HCT116 (cell line): ENCODE measurements around the gene ALOXE3. TPM values are rescaled to one million over a fixed set of nuclear protein-coding genes. Genes with fewer than 3 reads are reported as not detected.

Experiments
- ATAC-seq: fragments of 200-7000 bp; cut with Tn5 transposase; 2 replicates; pipeline ENCODE4 v1.9.1; 2020; ENCODE audit warnings: mild to moderate bottlenecking, moderate library complexity
- BruUV-seq: library from RNA; stranded (reverse); fragments of 400-500 nt; replicated peaks from 2 replicates; lab custom pipeline; 2021; lab: Mats Ljungman, UMichigan
- CTCF ChIA-PET: fragments of 300-600 bp; sonication (Branson Sonifier 250); formaldehyde crosslinking; loops from one replicate; lab custom pipeline; 2021; ENCODE audit warnings: antibody characterized with exemption; lab: Charles Lee
- POLR2A ChIA-PET: fragments of 300-600, 350-600 bp; sonication (Branson Sonifier 250); formaldehyde crosslinking; loops from one replicate; lab custom pipeline; 2021; ENCODE audit warnings: antibody characterized with exemption; lab: Charles Lee
- RAD21 ChIA-PET, 2 experiments: fragments of 300-600 bp; sonication (Branson Sonifier 250); formaldehyde crosslinking; loops; one replicate each; lab custom pipeline; 2023; ENCODE audit warnings: low total read pairs in 2 of 2; ENCODE audit not compliant: uncharacterized antibody in 2 of 2, unreplicated experiment in 2 of 2, low non-redundant PET in 1 of 2; lab: Charles Lee
- DNase-seq: peaks from one replicate; pipeline ENCODE4 v3.0.0-alpha.2; 2010; ENCODE audit warnings: low read depth, low spot score
- H2AFZ ChIP-seq: fragments of 200-600 bp; shearing (Covaris generic), sonication (generic); 2 replicates; pipeline ENCODE4 v1.6.1; 2017; ENCODE audit warnings: low read depth, mixed run types, mixed read lengths, antibody characterized with exemption, low read length; ENCODE audit not compliant: poor library complexity, severe bottlenecking
- H3K27ac ChIP-seq: 2 replicates; pipeline ENCODE4 v1.5.1; 2012; ENCODE audit warnings: low read depth, low read length
- H3K27me3 ChIP-seq: fragments of 200-600 bp; sonication (generic); 2 replicates; pipeline ENCODE4 v1.6.1; 2016; ENCODE audit warnings: mixed run types, low read length, mixed read lengths; ENCODE audit not compliant: insufficient read depth
- H3K36me3 ChIP-seq, 2 experiments: fragments of 200-500 bp in 1 of 2; fragments of 200-600 bp in 1 of 2; sonication (Bioruptor generic) in 1 of 2; sonication (generic) in 1 of 2; 2 replicates each; pipeline versions ENCODE4 v1.5.1 to v1.6.1; 2014 to 2016; ENCODE audit warnings: low read length in 2 of 2, inconsistent platforms in 1 of 2, mixed read lengths in 1 of 2, mixed run types in 1 of 2; ENCODE audit not compliant: insufficient read depth in 2 of 2, control insufficient read depth in 1 of 2
- H3K4me1 ChIP-seq, 2 experiments: fragments of 200-600 bp in 1 of 2; sonication (generic) in 1 of 2; 2 replicates each; pipeline versions ENCODE4 v1.5.1 to v1.6.1; 2012 to 2017; ENCODE audit warnings: low read length in 2 of 2, inconsistent platforms in 1 of 2, mild to moderate bottlenecking in 1 of 2, mixed read lengths in 1 of 2, mixed run types in 1 of 2, moderate library complexity in 1 of 2; ENCODE audit not compliant: insufficient read depth in 2 of 2, control insufficient read depth in 1 of 2
- H3K4me2 ChIP-seq: fragments of 200-600 bp; sonication (generic); 2 replicates; pipeline ENCODE4 v1.6.1; 2017; ENCODE audit warnings: mixed run types, low read length, mixed read lengths
- H3K4me3 ChIP-seq, 2 experiments: fragments of 200-600 bp in 1 of 2; sonication (generic) in 1 of 2; replicated peaks in 1 of 2; 2 replicates each; pipeline ENCODE4 v1.5.1; 2011 to 2016; ENCODE audit warnings: low read length in 2 of 2, control low read depth in 1 of 2, low read depth in 1 of 2, mild to moderate bottlenecking in 1 of 2, mixed read lengths in 1 of 2, mixed run types in 1 of 2
- H3K79me2 ChIP-seq: fragments of 200-600 bp; sonication (generic); 2 replicates; pipeline ENCODE4 v1.6.1; 2017; ENCODE audit warnings: mild to moderate bottlenecking, mixed run types, low read length, moderate library complexity, mixed read lengths; ENCODE audit not compliant: insufficient read depth
- H3K9ac ChIP-seq: fragments of 200-600 bp; sonication (generic); 2 replicates; pipeline ENCODE4 v1.6.1; 2016; ENCODE audit warnings: low read length, mixed read lengths
- H3K9me2 ChIP-seq: fragments of 200-600 bp; sonication (generic), shearing (Covaris generic); 2 replicates; pipeline ENCODE4 v1.6.1; 2017; ENCODE audit warnings: mixed run types, mild to moderate bottlenecking, moderate library complexity; ENCODE audit not compliant: insufficient read depth
- H3K9me3 ChIP-seq, 2 experiments: fragments of 200-500 bp in 1 of 2; fragments of 200-600 bp in 1 of 2; sonication (Bioruptor generic) in 1 of 2; sonication (generic) in 1 of 2; 2 replicates each; pipeline ENCODE4 v1.6.1; 2014 to 2017; ENCODE audit warnings: low read length in 2 of 2, mixed read lengths in 2 of 2, inconsistent platforms in 1 of 2, low read depth in 1 of 2, mild to moderate bottlenecking in 1 of 2, mixed run types in 1 of 2, moderate library complexity in 1 of 2; ENCODE audit not compliant: control insufficient read depth in 1 of 2, insufficient read depth in 1 of 2
- H4K20me1 ChIP-seq: fragments of 200-600 bp; sonication (generic), shearing (Covaris generic); 2 replicates; pipeline ENCODE4 v1.6.1; 2017; ENCODE audit warnings: mixed run types, mild to moderate bottlenecking, moderate library complexity; ENCODE audit not compliant: insufficient read depth
- ATF3 ChIP-seq: IDR thresholded peaks from 2 replicates; pipeline ENCODE4 v1.6.1; 2012
- CBX3 ChIP-seq: IDR thresholded peaks from 2 replicates; pipeline ENCODE4 v1.6.1; 2012; ENCODE audit warnings: low read depth
- CTCF ChIP-seq, 3 experiments: fragments of 200-600 bp in 1 of 3; sonication (generic) in 1 of 3; IDR thresholded peaks in 2 of 3; conservative IDR thresholded peaks in 1 of 3; 2 replicates each; pipeline ENCODE4 v1.5.1; 2012 to 2017; ENCODE audit warnings: low read depth in 2 of 3, low read length in 2 of 3, antibody characterized with exemption in 1 of 3, borderline replicate concordance in 1 of 3, control low read depth in 1 of 3, mild to moderate bottlenecking in 1 of 3, mixed read lengths in 1 of 3, mixed run types in 1 of 3, moderate library complexity in 1 of 3; ENCODE audit not compliant: insufficient read depth in 1 of 3
- EGR1 ChIP-seq: IDR thresholded peaks from 2 replicates; pipeline ENCODE4 v1.6.1; 2012; ENCODE audit warnings: low read depth
- ELF1 ChIP-seq: IDR thresholded peaks from 2 replicates; pipeline ENCODE4 v1.6.1; 2012; ENCODE audit warnings: low read depth, borderline replicate concordance
- EZH2 ChIP-seq: fragments of 200-600 bp; sonication (generic); IDR thresholded peaks from 2 replicates; pipeline ENCODE4 v1.6.1; 2017; ENCODE audit warnings: antibody characterized with exemption, mixed run types
- EZH2phosphoT487 ChIP-seq: fragments of 200-600 bp; IDR thresholded peaks from 2 replicates; pipeline ENCODE4 v1.6.1; 2018; ENCODE audit warnings: antibody characterized with exemption, borderline replicate concordance
- FOSL1 ChIP-seq: IDR thresholded peaks from 2 replicates; pipeline ENCODE4 v1.6.1; 2012; ENCODE audit warnings: low read depth
- JUND ChIP-seq: IDR thresholded peaks from 2 replicates; pipeline ENCODE4 v1.6.1; 2012
- MAX ChIP-seq: IDR thresholded peaks from 2 replicates; pipeline ENCODE4 v1.6.1; 2012
- POLR2A ChIP-seq: IDR thresholded peaks from 2 replicates; pipeline ENCODE4 v1.7.0; 2011; ENCODE audit warnings: borderline replicate concordance; ENCODE audit not compliant: insufficient read depth, insufficient read length; ENCODE audit errors: extremely low read depth
- POLR2AphosphoS5 ChIP-seq: IDR thresholded peaks from 2 replicates; pipeline ENCODE4 v1.6.1; 2011; ENCODE audit warnings: mild to moderate bottlenecking, low read depth, low read length, moderate library complexity
- RAD21 ChIP-seq: IDR thresholded peaks from 2 replicates; pipeline ENCODE4 v1.6.1; 2012; ENCODE audit warnings: low read depth, mild to moderate bottlenecking
- SIN3A ChIP-seq: IDR thresholded peaks from 2 replicates; pipeline ENCODE4 v1.6.1; 2012; ENCODE audit warnings: low read depth
- SP1 ChIP-seq: IDR thresholded peaks from 2 replicates; pipeline ENCODE4 v1.6.1; 2012; ENCODE audit warnings: low read depth
- SRF ChIP-seq: IDR thresholded peaks from 2 replicates; pipeline ENCODE4 v1.6.1; 2012; ENCODE audit warnings: low read depth
- TCF7L2 ChIP-seq: IDR thresholded peaks from 2 replicates; pipeline ENCODE4 v1.7.0; 2011; ENCODE audit warnings: borderline replicate concordance, inconsistent platforms; ENCODE audit not compliant: insufficient read depth, insufficient read length; ENCODE audit errors: extremely low read depth
- YY1 ChIP-seq: IDR thresholded peaks from 2 replicates; pipeline ENCODE4 v1.6.1; 2011; ENCODE audit warnings: low read length, low read depth, moderate library complexity, mild to moderate bottlenecking; ENCODE audit not compliant: insufficient replicate concordance; ENCODE audit errors: extremely low read depth
- ZBTB33 ChIP-seq: IDR thresholded peaks from 2 replicates; pipeline ENCODE4 v1.6.1; 2011; ENCODE audit warnings: mild to moderate bottlenecking, low read length, moderate library complexity; ENCODE audit not compliant: insufficient replicate concordance; ENCODE audit errors: extremely low read depth
- ZFX ChIP-seq: fragments of 450-650 bp; IDR thresholded peaks from 2 replicates; pipeline ENCODE4 v1.6.1; 2017
- ZNF274 ChIP-seq: fragments of 200-500 bp; sonication (Bioruptor generic); IDR thresholded peaks from 2 replicates; pipeline ENCODE4 v1.6.1; 2014; ENCODE audit warnings: mild to moderate bottlenecking, low read depth, low read length, inconsistent platforms
- intact Hi-C: fragments of 100-400 bp; cut with micrococcal nuclease; formaldehyde crosslinking; loops from 2 replicates; pipeline ENCODE4 v1.10.0; 2022
- total RNA-seq: library from RNA; stranded (reverse); gene quantifications from one replicate; pipeline ENCODE4 v1.2.1, GENCODE V29; 2021; ENCODE audit not compliant: unreplicated experiment

ALOXE3 gene
- total RNA-seq, 1 experiment from 2014 or later = 3.5 TPM

GRCh38 chr17:8153957-8154607, 35.8 kb upstream of the ALOXE3 start:
- RAD21 ChIA-PET = no interaction called here
- DNase-seq = peak; percentile 93
- BruUV-seq = no TSS peak
- Histone ChIP-seq H2AFZ (no peak overlapping the region), H3K9me2 (no peaks in the 10 kb centered on the region), H3K4me1 (peaks cover 45 to 81% of the 10 kb centered on the region in 2 experiments), H3K36me3 (peaks cover 10 to 17% of the 10 kb centered on the region in 2 experiments), H3K4me2 (peak overlapping the region; percentile 100), H3K27ac (peak overlapping the region; percentile 77), H3K27me3 (no peaks in the 10 kb centered on the region), H3K79me2 (peaks cover 57% of the 10 kb centered on the region), H3K9me3 (no peaks in the 10 kb centered on the region), H3K9ac (peak overlapping the region; percentile 99), H3K4me3 (peak overlapping the region; percentile 87 to 95), H4K20me1 (no peaks in the 10 kb centered on the region)
- POLR2A ChIA-PET = interaction anchor here (1.0 to 9.4 kb wide), 6 partner anchors 14 to 56 kb away, joined by 3 to 95 read pairs (median 4); partner anchors contain the start of genes ALOXE3 and AURKB
- intact Hi-C loops = no loop called here
- ATAC-seq = peak; percentile 28
- CTCF ChIA-PET = interaction anchor here (1.4 to 1.6 kb wide), 2 partner anchors 35 to 60 kb away, joined by 4 read pairs; no protein-coding TSS in a partner anchor
- TF ChIP-seq SIN3A (peak; percentile 94), TCF7L2 (peak; percentile 36), EZH2phosphoT487 (no peak), ZFX (0 out of 2 replicates have a peak, but pooled peaks have one; percentile 32), SRF (no peak), RAD21 (no peak), YY1 (peak; percentile 30), ZBTB33 (no peak), POLR2A (no peak), CTCF (IDR thresholded peaks at IDR 0.05 in 2 of 3, conservative IDR thresholded peaks at IDR 0.05 in 1 of 3; ENCODE audit: borderline replicate concordance in 1 of 3, insufficient read depth in 1 of 3, low read depth in 2 of 3, low read length in 2 of 3) (no peak), EGR1 (peak; percentile 93), MAX (peak; percentile 90), FOSL1 (no peak), JUND (no peak), EZH2 (no peak), POLR2AphosphoS5 (peak; percentile 73), ATF3 (no peak), CBX3 (0 out of 2 replicates have a peak, but pooled peaks have one; percentile 28), ELF1 (no peak; the same call in 1 of the 2 replicates), SP1 (peak; percentile 94), ZNF274 (no peak)
